ENCODE measurements around the gene SOX8. TPM values are rescaled to one million over a fixed set of nuclear protein-coding genes. Genes with fewer than 3 reads are reported as not detected.
A peak's percentile ranks its signal among the peaks of the same experiment; 100 is the strongest.

SOX8 gene
- total RNA-seq, 4 donors from 2014 or later = 0.15 to 0.78 (median 0.27) TPM; not detected in 1

- 0% methylated on average over 5 of the region's 31 CpGs; no CpG with 5 or more reads in 1 of the 2 donors for WGBS, 2 donors
- intact Hi-C loops (cut with DNase I) = no loop called here
- H3K4me1 ChIP-seq = peaks cover 5 to 18% of the 10 kb centered on the region in 2 donors
- peak overlapping the region in 1 of 3 donors; percentile 42 for H3K4me3 ChIP-seq (replicated peaks in 1 of 3)
- no peaks in the 10 kb centered on the region for H3K9me3 ChIP-seq
- TF ChIP-seq POLR2A (IDR thresholded peaks at IDR 0.05) (no peak), CTCF (IDR thresholded peaks at IDR 0.05) (no peak)
- H3K27me3 ChIP-seq = peaks cover 6% of the 10 kb centered on the region
- DNase-seq = no peak
- H3K27ac ChIP-seq = no peak overlapping the region
- H3K36me3 ChIP-seq = no peaks in the 10 kb centered on the region
These were observed 1.0 kb upstream of the SOX8 start for GRCh38 chr16:980595-980854.

- Histone ChIP-seq H3K4me1 (peaks cover 5 to 18% of the 10 kb centered on the region in 2 donors), H3K4me3 (replicated peaks in 1 of 3) (peak overlapping the region in 1 of 3 donors; percentile 42), H3K27me3 (peaks cover 6% of the 10 kb centered on the region), H3K27ac (no peak overlapping the region), H3K36me3 (no peaks in the 10 kb centered on the region), H3K9me3 (no peaks in the 10 kb centered on the region)
- peak in 1 of 2 donors; percentile 13 for DNase-seq
- TF ChIP-seq POLR2A (IDR thresholded peaks at IDR 0.05) (no peak), CTCF (IDR thresholded peaks at IDR 0.05) (no peak)
- WGBS, 2 donors = 21 to 44% methylated on average over 16 to 34 of the region's 76 CpGs
- intact Hi-C loops (cut with DNase I) = no loop called here
These were observed 824 bp downstream of the SOX8 start for GRCh38 chr16:982145-983043.

DNA sequence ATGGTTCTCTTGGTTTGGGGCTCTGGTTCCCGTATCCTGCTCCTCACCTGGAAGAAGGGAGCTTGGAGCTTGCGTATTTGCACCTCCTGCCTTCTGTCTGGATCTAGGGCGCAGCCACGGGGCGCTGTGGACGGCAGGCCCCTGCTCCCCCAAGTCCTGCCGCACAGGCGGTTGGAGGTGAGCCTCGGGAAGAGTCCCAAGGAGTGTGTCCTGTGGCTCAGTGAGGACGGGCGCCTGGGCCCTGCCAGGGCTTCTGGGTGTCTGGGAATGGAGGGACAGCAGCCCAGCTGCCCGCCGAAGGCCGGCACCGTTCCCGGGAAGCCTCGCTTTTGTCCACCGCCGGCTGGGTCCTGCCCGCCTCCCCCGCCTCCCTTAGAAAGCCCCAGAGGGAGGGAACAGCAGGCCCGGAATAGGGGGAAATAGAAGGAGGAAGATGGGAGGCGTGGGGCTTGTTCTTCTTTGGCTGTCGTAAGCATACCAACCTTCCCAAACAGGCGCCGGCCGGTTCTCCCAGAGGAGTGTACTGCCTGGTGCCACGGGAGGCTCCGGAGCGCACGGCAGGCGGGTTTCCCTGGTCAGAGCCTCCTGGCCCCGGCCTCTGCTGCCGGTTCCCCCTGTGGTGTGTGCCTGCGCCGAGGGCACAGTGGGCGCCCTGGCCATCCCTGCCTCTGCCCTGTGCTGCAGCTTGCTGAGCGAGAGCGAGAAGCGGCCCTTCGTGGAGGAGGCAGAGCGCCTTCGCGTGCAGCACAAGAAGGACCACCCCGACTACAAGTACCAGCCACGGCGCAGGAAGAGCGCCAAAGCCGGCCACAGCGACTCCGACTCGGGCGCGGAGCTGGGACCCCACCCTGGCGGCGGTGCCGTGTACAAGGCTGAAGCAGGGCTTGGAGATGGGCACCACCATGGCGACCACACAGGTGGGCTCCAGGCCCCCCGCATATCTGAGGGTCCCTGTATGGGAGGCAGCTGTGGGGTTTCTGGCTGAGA lies 1.8 kb downstream of the SOX8 start:
- Histone ChIP-seq H3K4me3 (replicated peaks in 1 of 3) (no peak overlapping the region), H3K36me3 (no peaks in the 10 kb centered on the region), H3K4me1 (peaks cover 5 to 18% of the 10 kb centered on the region in 2 donors), H3K27me3 (peaks cover 6% of the 10 kb centered on the region), H3K27ac (no peak overlapping the region), H3K9me3 (no peaks in the 10 kb centered on the region)
- intact Hi-C loops (cut with DNase I) = no loop called here
- no peak for DNase-seq
- 50 to 70% methylated on average over 30 to 41 of the region's 59 CpGs for WGBS, 2 donors
- TF ChIP-seq POLR2A (IDR thresholded peaks at IDR 0.05) (no peak), CTCF (IDR thresholded peaks at IDR 0.05) (no peak)

DNA sequence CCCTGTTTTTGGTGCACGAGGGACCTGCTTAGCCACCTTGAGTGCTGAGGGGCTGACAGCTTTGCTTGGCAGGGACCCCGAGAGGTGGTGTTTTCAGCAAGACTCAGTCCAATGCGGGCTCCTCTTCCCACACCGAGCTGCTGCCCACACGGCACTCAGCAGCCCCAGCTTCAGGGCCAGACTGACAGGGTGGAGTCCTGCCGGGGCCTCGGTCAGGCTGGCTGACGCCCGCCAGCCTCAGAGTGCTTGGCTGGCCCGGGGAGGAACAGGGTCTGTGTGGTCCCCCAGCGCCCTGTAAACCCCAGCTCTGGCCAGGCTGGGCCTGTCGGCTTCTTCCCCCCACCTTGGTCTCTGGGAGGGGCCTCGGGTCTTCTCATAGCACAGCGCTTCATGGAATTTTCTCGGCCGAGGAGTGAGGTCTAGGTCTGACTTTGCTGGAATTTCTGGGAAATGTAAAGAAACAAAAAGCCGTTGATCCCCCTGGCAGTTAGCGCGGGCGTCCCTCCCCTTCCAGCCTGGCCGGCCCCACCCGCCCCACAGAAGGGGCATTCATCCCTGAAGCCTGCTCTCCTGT lies 2.6 kb downstream of the SOX8 start:
- H3K27ac ChIP-seq = no peak overlapping the region
- H3K4me1 ChIP-seq = peaks cover 5 to 18% of the 10 kb centered on the region in 2 donors
- peaks cover 6% of the 10 kb centered on the region for H3K27me3 ChIP-seq
- no peak for DNase-seq
- H3K4me3 ChIP-seq (replicated peaks in 1 of 3) = no peak overlapping the region
- 66 to 89% methylated on average over 11 to 17 of the region's 22 CpGs for WGBS, 2 donors
- H3K36me3 ChIP-seq = no peaks in the 10 kb centered on the region
- no peaks in the 10 kb centered on the region for H3K9me3 ChIP-seq
- intact Hi-C loops (cut with DNase I) = no loop called here
- no peak for TF ChIP-seq CTCF (IDR thresholded peaks at IDR 0.05)
- TF ChIP-seq POLR2A (IDR thresholded peaks at IDR 0.05) = no peak
